Measurements from ENCODE around the gene ZNF473.
"Not testable (repeated sequence)": the region's sequence is repeated elsewhere in the genome, so short reads cannot be mapped to it uniquely, and the experiment has no call there.

Gene ZNF473

DNA sequence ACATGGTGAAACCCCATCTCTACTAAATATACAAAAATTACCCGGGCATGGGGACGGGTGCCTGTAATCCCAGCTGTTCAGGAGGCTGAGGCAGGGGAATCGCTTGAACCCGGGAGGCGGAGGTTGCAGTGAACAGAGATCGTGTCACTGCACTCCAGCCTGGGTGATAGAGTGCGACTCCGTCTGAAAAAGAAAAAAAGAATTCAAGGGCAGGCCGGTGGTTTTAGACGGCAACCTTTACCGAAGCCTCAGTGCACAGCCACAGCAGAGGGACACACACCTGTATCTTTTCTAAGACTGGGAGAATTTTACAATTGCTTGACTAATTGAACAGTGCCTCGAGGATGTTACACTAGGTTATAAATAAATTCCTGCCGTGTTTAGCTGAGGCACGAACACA is 73.9 kb downstream of the ZNF473 start:
- not testable (repeated sequence) for DNase-seq (ENCODE audit: low read depth)

DNA sequence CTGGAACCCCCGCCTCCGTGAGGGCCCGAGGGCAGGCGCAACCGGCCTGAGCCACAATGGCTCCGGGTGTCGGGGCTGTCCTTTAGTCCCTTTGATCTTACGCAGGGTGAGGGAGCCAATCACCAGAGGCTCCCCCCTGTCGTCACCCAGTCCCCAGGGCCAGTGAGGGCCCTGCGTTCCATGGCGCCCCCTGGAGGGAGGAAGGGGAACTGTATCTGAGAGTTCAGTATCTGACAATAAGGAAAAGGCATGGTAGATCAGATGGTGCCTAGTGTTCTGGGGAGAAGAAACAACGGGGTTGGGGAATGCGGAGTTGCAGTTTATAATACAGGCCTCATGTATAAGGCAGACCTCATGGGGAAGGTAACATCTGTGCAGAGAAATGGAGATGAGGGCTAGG is 75.1 kb downstream of the ZNF473 start:
- not testable (repeated sequence) for DNase-seq (ENCODE audit: low read depth)
